NCI-H146 (cell line): ENCODE measurements around the gene NUDT12.
A peak's percentile ranks its signal among the peaks of the same experiment; 100 is the strongest.

Experiments
- DNase-seq: peaks from one replicate; lab custom pipeline; 2025; lab: John Stamatoyannopoulos, UW

The NUDT12 gene

DNA sequence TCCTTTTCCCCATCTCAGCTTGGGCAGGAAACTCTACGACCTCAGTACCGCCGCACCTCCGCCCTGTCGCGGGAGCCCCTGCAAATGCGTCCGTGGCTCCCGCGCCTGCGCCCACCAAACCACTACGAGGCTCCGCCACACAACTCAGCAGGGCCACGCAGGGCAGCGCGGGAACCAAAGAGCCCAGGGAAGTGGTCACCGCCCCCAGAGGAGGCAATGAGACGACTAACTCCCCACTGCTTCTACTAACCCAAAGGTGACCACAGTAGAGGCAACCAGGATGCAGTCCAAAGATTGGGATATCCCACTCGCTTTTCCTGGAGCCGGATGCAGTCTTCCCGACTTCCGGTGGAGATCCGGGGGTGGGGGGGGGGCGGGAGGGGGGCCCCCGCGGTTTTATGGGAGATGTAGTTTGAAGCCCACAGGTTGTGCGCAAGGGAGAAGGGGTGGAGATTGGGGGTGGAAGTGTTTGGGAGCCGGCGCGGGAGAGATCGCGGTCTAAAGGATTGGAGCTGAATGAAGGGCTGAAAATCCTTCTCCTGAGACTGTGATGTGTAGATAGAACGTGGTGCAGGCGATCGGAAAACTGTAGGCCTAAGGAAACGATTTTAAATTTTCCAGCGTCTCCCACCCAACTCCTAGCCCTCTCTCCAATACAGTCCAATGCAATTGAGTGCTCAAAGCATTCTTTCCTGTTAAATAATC lies at the start of gene NUDT12:
TSS of gene NUDT12 (minus strand) at position 337 of the 705 bp plus-strand sequence. CDS start 2,541 bp downstream, outside the sequence.
- DNase-seq, result peak; percentile 84

DNA sequence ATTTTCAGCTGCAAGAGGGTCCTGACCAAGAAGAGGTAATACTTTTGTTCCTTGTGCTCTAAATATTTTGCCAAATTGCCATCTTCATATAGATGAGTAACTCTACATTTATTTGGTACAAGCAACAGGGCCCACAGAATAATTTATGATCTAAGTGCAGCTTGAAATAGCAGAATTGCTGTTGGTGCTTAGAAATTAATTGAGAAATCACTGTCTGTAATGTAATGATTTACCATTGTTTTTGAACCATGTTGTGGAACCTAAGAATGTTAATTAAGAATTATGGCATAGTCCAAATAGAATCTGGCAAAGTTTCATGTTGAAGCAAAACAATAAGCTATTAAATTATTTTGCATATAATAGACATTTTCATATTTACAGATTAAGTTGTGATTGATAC lies 44.8 kb upstream of the NUDT12 start:
- DNase-seq, result no peak

- no peak for DNase-seq
Observed at GRCh38 chr5:103605277-103605676, 42.7 kb upstream of the NUDT12 start.

- DNase-seq, result no peak
Observed at GRCh38 chr5:103602438-103602837, 39.8 kb upstream of the NUDT12 start.

- DNase-seq, result no peak
Observed at GRCh38 chr5:103601314-103601713, 38.7 kb upstream of the NUDT12 start.

GRCh38 chr5:103600086-103600485 lies 37.5 kb upstream of the NUDT12 start:
- no peak for DNase-seq

DNA sequence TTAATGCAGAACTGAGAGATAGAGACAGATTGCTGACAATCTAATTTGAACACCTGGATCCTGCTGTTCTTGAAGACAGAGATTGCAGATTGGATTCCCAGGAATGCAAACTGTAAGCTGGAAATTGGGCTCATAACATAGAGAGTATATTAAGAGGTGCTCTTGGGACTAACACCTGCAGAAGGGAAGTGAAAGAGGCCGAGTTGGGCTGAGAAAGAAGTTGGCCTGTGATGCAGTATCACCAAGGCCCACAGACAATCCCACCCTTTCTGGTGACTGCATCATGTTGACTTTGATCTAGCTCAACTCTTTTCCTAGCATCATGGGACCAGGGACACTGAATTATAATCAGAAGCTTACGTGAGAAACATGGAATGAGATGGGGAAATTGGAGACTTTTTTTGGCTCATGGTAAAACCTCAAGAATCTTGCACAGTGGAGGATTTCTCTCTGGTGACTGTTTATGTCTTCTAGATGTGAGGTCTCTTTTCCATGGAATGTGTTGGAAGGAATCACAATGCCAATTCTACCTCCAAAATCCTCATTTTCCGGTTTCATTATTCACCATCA lies 36.5 kb upstream of the NUDT12 start:
- DNase-seq, result no peak

DNA sequence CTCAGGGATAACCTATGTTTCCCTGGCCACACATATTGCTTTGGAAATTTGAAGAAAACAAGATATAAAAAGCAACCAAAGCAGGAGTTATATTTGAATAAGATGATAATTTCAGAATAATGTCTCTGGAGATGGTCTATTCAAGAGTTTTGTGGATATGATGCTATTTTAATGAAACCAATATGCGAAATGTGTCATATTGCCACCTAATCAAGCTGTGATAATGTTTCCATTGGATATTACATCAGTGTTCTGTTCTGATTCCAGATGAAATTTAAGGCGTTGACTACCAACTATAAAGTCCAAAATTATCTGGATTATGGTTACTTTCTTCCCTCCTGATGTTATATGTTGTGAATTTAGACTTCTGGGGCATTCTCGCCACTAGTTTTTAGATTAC lies 27.6 kb upstream of the NUDT12 start:
- DNase-seq, result no peak

- no peak for DNase-seq
Observed at GRCh38 chr5:103589776-103590175, 27.2 kb upstream of the NUDT12 start.

DNA sequence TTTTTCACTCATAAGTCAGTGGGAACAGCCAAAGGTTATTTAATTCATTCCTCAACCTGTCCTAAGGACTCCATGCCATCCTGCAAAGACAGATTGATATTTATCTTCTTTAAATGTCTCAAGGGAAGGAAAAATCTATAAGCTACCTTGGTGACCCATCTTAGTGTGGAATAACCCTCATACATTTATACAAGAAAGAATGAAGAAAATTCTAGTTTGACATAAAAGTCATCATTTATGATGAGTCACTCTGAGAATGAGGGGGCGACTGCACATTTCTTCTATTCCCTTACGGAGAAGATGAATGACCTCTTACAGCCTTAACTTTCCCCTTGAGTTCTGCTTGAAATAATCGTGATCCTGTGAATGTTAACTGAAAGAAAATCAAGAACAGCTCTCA lies 26.8 kb upstream of the NUDT12 start:
- no peak for DNase-seq

DNA sequence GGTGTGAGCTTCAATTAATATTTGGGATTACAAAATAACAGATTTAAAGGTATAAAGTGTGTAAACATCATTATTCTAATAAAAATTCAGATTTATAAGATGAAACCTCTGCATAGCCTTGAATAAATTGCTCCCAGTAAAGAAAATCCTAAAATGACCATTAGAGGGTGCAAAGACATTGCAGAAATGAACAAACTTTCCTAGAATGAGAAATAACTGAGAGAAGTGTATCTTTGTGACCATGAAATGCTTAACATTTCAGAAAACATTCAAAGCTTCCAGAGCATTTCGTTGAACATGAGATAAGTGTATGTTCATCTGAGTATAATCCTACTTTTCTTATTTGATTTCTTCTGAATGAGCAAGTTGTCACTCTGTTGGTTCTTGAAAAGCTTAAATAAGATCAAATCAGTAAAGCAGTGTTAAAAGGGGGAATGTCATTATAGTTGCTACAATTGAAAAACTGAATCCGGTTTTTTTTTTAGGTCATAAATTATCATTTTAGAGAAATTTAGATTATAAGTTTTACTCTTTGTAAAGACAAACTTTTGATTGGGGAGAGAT lies 24.7 kb upstream of the NUDT12 start:
- peak; percentile 4 for DNase-seq

- peak; percentile 31 for DNase-seq
Observed at GRCh38 chr5:103582364-103582763, 19.8 kb upstream of the NUDT12 start.

DNA sequence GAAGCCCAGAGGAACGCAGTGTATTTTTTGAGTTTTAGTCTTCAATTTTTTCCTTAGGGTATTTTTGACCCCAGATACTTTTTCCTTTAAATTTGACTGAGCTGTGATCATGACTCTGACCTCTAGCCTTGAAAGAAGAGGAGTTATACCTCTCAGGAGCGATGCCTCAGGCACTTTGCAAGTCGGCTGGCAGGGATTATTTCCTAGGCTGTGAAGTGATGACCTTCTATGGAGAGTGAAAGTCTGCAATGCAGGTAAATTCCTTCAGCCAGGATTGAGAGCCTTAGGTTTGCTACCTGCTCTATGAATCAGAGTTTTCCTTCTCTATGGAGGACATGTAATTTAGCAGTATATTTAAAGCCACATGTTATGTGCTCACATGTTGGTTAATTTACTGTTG lies 10.8 kb upstream of the NUDT12 start:
- DNase-seq, result peak; percentile 4

- DNase-seq, result no peak
Observed at GRCh38 chr5:103572454-103572853, 9.9 kb upstream of the NUDT12 start.

DNA sequence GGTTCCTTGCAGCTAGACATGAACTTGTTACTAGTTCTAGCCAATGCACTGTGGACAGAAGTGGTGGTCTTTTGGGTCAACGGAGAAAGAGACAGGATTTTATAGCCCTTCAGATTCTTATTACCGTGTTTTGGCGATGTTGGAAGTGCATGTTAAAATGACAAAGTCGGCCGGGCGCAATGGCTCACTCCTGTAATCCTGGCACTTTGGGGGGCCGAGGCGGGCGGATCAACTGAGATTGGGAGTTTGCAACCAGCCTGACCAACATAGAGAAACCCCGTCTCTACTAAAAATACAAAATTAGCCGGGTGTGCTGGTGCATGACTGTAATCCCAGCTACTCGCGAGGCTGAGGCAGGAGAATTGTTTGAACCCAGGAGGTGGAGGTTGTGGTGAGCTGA lies 9.1 kb upstream of the NUDT12 start:
- DNase-seq, result no peak

GRCh38 chr5:103569313-103570060 lies 6.9 kb upstream of the NUDT12 start:
- peak; percentile 74 for DNase-seq

DNA sequence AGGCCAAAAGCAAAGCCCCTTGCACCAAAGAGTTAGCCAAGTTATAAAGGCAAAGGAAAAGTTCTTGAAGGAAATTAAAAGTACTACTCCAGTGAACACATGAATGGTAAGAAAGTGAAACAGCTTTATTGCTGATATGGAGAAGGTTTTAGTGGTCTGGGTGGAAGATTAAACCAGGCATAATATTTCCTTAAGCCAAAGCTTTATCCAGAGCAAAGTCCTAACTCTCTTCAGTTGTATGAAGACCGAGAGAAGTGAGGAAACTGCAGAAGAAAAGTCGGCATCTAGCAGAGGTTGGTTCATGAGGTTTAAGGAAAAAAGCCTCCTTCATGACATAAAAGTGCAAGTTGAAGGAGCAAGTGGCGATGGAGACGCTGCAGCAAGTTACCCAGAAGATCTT lies 3.1 kb upstream of the NUDT12 start:
- DNase-seq, result no peak

DNA sequence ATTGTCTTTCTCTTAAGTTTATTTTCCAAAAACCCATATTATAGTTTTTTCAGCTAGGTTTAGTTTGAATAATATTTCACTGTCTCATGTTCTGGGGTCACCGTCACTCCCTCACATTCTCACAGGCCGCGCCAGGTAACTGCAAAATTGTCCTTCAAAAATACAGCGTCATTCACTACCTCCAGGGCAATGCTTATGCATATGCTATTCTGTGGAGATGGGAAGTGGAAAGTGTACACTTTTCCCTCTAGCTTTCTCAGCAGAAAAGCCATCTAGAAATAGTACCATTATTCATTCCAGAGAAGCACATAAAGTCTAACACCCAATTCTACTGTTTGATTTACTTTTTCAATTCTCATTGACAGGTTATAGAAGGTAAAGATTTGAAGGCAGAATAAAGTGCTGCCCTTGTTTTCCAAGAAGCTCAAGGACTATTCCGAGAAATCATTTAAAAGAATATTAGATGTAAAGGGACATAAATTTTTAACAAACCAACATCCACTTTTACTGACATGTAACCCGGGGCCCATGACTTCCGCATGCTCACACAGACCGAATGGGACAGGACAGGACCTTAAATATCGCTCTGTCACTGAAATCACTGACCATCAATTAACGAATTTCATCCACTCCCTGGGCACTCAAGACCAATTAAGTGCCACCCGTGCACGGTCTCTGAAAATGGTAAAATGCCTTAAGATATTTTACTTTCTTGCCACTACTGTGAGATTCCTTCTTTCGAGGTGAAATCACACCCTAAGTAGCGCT lies 720 bp downstream of the NUDT12 start:
- DNase-seq, result peak; percentile 1

- no peak for DNase-seq
Observed at GRCh38 chr5:103560826-103561225, 1.8 kb downstream of the NUDT12 start.

DNA sequence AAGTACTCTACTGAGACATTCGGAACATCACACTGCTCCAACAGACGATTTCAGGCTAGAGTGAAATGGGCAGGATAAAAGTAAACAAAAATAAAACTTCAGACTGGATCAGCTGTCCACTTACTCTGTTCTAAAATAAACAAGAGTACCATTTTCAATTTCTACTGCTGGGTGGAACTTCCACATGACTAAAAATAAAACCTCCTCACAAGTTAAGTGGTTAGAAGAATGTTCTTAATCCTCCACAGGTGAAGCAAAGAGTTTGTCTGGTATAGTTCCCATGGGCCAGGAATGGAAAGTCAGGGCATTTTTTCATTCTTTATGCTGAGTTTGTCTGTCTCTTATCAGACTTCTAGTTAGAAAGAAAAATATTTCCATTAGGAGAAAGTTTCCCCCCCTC lies 15.7 kb downstream of the NUDT12 start:
- DNase-seq, result no peak

DNA sequence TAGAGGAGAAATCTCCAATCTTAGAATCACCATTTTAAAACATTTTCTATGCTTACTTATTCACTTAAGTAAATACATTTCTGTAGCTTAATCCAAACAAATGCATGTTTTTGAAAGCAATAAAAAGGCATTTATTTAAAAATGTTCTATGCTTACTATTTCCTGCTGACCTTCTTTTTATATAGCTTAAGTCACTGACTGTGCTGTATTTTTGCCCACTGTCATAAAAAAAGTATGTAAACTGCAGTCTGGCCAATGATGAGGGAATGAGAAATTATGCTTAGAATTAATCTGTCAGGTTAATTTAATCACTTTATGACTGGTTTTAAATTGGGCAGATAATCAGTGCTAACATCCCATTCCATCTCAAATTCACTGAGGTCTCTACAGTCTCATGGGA lies 20.1 kb downstream of the NUDT12 start:
- DNase-seq, result no peak

DNA sequence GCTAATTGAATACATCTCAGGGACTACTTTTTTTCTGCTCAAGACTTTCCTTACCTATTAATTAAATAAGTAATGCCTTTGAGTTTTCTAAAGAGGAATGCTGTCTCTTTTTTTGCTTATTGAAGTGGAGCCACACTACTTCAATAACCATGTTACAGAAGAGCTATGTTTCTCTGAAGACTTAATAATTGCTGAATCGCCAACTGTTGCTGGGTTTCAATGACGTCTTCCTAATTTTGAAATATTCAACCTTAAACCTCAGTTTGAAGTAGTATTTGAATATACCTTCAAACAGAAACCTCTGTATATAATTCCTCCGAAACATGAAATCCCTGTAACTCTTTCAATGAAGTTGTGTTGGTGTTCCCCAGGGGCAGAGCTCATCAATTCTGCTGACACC lies 21.0 kb downstream of the NUDT12 start:
- DNase-seq, result no peak
